Endometrium (tissue), 2 donors: ENCODE results near the gene FCHSD2.

Experiments used
- FAIRE-seq: peaks from 2 replicates; lab custom pipeline; 2012; peaks lifted over from hg19 to GRCh38; lab: Jason Lieb, UNC
- donor health status: control.
- donor health status: control.

FCHSD2 gene

GRCh38 chr11:72789493-72790131, 352.5 kb downstream of the FCHSD2 start:
- FAIRE-seq, result no peak

- no peak for FAIRE-seq
Observed at GRCh38 chr11:72788241-72788640, 353.9 kb downstream of the FCHSD2 start.

GRCh38 chr11:72787216-72788104, 354.7 kb downstream of the FCHSD2 start:
- FAIRE-seq, result no peak
